ENCODE results near the gene NDUFV2. TPM values are rescaled to one million over a fixed set of nuclear protein-coding genes. Genes with fewer than 3 reads are reported as not detected.

NDUFV2 gene
- total RNA-seq, 1 experiment from 2014 or later: 215 TPM

DNA sequence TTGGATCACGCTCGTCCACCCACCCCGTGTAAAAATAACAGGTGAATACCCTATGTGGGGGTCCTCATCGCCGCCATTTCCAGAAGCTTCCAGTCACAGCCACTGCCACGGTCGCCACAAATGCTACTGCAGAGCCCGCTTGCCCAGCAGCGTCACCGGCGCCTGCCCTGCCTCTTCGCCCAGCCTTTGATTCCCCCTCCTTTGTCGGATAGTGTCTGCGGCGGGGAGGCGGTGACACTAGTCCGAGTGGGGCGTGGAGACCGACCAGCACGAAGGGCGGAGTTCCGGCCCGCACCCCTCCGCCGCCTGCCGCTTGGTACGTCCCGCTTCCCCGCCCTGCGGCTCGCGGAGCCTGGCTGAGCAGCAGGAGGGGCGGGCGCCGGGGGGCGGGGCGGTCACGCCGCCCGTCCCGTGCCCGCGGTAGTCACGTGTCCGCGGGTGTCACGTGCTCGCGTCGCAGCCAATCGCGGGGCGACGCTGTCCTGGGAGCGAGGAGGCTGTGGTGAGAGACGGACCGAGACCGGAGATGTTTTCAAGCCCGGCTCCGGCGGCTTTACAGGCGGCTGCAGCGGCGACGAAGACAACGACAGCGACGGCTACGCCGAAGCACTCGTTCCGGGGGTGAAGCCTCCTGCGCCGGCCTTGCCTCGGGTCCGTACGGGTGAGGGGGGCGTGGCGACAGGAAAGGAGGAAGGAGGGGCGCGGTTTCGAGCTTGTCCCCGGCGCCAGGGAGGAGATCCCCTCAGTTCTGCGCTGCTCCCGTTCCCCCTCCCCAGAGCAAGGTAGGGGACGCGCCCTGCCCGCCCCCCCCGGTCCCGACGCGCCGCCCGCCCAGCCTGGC is 34.0 kb downstream of the NDUFV2 start, which contains the start of gene ANKRD12:
ANKRD12 (plus strand) TSS at position 467 of the 841 bp plus-strand sequence. CDS start 45,652 bp downstream, outside the sequence.
- peak within 1 kb of the TSS; percentile 95 for H2AFZ ChIP-seq
- TF ChIP-seq, protein P1, sequence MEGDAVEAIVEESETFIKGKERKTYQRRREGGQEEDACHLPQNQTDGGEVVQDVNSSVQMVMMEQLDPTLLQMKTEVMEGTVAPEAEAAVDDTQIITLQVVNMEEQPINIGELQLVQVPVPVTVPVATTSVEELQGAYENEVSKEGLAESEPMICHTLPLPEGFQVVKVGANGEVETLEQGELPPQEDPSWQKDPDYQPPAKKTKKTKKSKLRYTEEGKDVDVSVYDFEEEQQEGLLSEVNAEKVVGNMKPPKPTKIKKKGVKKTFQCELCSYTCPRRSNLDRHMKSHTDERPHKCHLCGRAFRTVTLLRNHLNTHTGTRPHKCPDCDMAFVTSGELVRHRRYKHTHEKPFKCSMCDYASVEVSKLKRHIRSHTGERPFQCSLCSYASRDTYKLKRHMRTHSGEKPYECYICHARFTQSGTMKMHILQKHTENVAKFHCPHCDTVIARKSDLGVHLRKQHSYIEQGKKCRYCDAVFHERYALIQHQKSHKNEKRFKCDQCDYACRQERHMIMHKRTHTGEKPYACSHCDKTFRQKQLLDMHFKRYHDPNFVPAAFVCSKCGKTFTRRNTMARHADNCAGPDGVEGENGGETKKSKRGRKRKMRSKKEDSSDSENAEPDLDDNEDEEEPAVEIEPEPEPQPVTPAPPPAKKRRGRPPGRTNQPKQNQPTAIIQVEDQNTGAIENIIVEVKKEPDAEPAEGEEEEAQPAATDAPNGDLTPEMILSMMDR (conservative IDR thresholded peaks at IDR 0.05): no peak
- no peak for TF ChIP-seq EZH2 (IDR thresholded peaks at IDR 0.05; ENCODE audit: low read depth)
- CTCF ChIA-PET: interaction anchor here (0.6 kb wide), 2 partner anchors 19 to 35 kb away, joined by 3 to 4 read pairs; no protein-coding TSS in a partner anchor

DNA sequence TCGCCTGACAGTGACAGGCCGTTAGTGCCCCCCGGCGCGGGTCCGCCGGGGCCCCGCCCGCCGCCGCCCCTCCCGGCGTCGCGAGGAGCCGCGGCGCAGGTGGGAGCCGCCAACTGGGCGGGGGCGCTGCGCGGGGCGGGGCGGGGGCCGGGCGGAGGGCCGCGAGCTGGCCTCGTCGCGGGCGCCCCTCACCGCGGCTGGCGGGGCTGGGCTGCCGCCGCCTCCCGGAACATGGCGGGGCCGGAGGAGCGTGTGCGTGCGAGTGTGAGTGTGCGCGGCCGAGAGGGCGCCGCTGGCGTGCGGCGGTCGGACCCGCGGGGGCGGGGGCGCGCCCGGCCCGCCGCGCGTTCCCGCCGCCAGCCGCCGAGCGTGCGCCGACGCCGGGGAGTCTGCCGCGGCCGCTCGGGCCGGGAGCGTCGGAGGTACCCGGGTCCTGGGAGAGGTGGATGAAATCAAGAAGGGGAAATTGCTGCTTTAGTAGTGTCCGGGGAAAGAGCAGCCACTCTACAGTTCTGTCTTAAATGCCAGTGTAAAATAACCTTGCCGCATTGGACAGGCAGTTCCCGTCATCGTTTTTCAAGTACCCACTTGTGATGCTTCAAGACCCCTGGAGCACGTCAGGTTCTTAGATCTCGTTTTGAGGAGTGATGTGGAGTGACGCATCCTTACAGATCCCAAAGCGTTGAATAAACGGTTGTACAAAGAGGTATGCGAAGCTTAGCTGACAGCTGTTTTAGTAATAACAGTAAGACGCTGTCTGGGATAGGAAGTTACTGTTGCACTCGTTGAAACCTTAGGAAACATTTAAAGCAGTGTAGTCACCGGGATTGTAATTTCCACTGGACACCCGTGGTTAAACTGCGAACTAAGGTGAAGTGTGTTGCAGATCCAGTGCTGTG is 34.9 kb downstream of the NDUFV2 start:
- H2AFZ ChIP-seq: peak overlapping the region; percentile 95
- H3K27ac ChIP-seq: peak overlapping the region; percentile 90
- no peaks in the 10 kb centered on the region for H3K27me3 ChIP-seq (ENCODE audit: insufficient read depth, low read depth)
- ChIA-PET CTCF (interaction anchor here (0.6 to 0.7 kb wide), 2 partner anchors 20 to 63 kb away, joined by 3 read pairs; no protein-coding TSS in a partner anchor), POLR2A (ENCODE audit: unreplicated experiment) (interaction anchor here (0.6 to 1.0 kb wide), 5 partner anchors 21 to 1388 kb away, joined by 3 to 16 read pairs (median 5); partner anchors contain the start of gene NAPG)
- H3K9me3 ChIP-seq (ENCODE audit: insufficient read depth, low read depth): no peaks in the 10 kb centered on the region
- peak overlapping the region; percentile 80 for H3K4me3 ChIP-seq
- H3K4me1 ChIP-seq (replicated peaks; ENCODE audit: insufficient read depth): peaks cover 66% of the 10 kb centered on the region
- H3K9me2 ChIP-seq (ENCODE audit: insufficient read depth): no peaks in the 10 kb centered on the region
- H3K79me2 ChIP-seq (ENCODE audit: low read depth): peaks cover 67% of the 10 kb centered on the region
- H3K4me2 ChIP-seq: peak overlapping the region; percentile 87
- H3F3A ChIP-seq (ENCODE audit: insufficient read depth, low read depth): peaks cover 39% of the 10 kb centered on the region
- intact Hi-C loops (cut with micrococcal nuclease; ENCODE audit: unreplicated experiment): loop anchor here (2.0 to 10.0 kb wide), 3 partner anchors 337 to 547 kb away; partner anchors contain the start of gene RALBP1
- peaks cover 4% of the 10 kb centered on the region; the same call in 1 of the 2 replicates for H3K36me3 ChIP-seq (ENCODE audit: low read depth)
- no TSS peak for BruUV-seq (replicated peaks)
- peaks cover 27% of the 10 kb centered on the region; the same call in 1 of the 2 replicates for H4K20me1 ChIP-seq (ENCODE audit: insufficient read depth)
- peak; percentile 61 to 72 for DNase-seq
- TF ChIP-seq EZH2 (IDR thresholded peaks at IDR 0.05; ENCODE audit: low read depth): no peak
- TF ChIP-seq, protein P1 (conservative IDR thresholded peaks at IDR 0.05): no peak

More for the DNA sequence above, 34.0 kb downstream of the NDUFV2 start, which contains the start of gene ANKRD12:
- peak; percentile 85 to 100 for DNase-seq
- POLR2A ChIA-PET (ENCODE audit: unreplicated experiment): interaction anchor here (0.6 to 1.0 kb wide), 4 partner anchors 40 to 1389 kb away, joined by 5 to 18 read pairs (median 14); partner anchors contain the start of gene NAPG
- Histone ChIP-seq H3K27ac (peak within 1 kb of the TSS; percentile 90), H3K9me2 (ENCODE audit: insufficient read depth) (no peaks in the 10 kb centered on the region), H3K4me1 (replicated peaks; ENCODE audit: insufficient read depth) (peaks cover 65% of the 10 kb centered on the region), H3K79me2 (ENCODE audit: low read depth) (peaks cover 58% of the 10 kb centered on the region), H4K20me1 (ENCODE audit: insufficient read depth) (peaks cover 31% of the 10 kb centered on the region; the same call in 1 of the 2 replicates), H3K36me3 (ENCODE audit: low read depth) (peaks cover 7% of the 10 kb centered on the region; the same call in 1 of the 2 replicates), H3F3A (ENCODE audit: insufficient read depth, low read depth) (peaks cover 46% of the 10 kb centered on the region), H3K4me3 (peak within 1 kb of the TSS; percentile 80), H3K9me3 (ENCODE audit: insufficient read depth, low read depth) (no peaks in the 10 kb centered on the region), H3K27me3 (ENCODE audit: insufficient read depth, low read depth) (no peaks in the 10 kb centered on the region), H3K4me2 (peak within 1 kb of the TSS; percentile 87)
- no TSS peak for BruUV-seq (replicated peaks)
- intact Hi-C loops (cut with micrococcal nuclease; ENCODE audit: unreplicated experiment): loop anchor here (1.0 to 10.0 kb wide), 7 partner anchors 19 to 548 kb away; partner anchors contain the start of genes NDUFV2, RALBP1 and TWSG1

Data from PC-9 (cell line).